Esophagus (tissue), 2 donors: ENCODE data around the gene ALG12. TPM values are rescaled to one million over a fixed set of nuclear protein-coding genes. Genes with fewer than 3 reads are reported as not detected.

Experiments used
- H3K27ac ChIP-seq, 2 donors: one replicate each; pipeline ENCODE4 v1.5.1; 2013; ENCODE audit warnings: low read depth in 2 of 2, mild to moderate bottlenecking in 2 of 2, inconsistent platforms in 1 of 2, low read length in 1 of 2, moderate library complexity in 1 of 2
- H3K27me3 ChIP-seq, 2 donors: one replicate each; pipeline ENCODE4 v1.6.1; 2013; ENCODE audit warnings: low read length in 2 of 2, control low read depth in 1 of 2, mild to moderate bottlenecking in 1 of 2; ENCODE audit not compliant: insufficient read depth in 2 of 2, control insufficient read depth in 1 of 2
- H3K36me3 ChIP-seq, 2 donors: one replicate each; pipeline ENCODE4 v1.6.1; 2013; ENCODE audit warnings: low read length in 1 of 2; ENCODE audit not compliant: control insufficient read depth in 2 of 2, insufficient read depth in 2 of 2
- H3K4me1 ChIP-seq, 2 donors: one replicate each; pipeline ENCODE4 v1.6.1; 2013; ENCODE audit warnings: low read length in 1 of 2; ENCODE audit not compliant: control insufficient read depth in 2 of 2, insufficient read depth in 2 of 2
- H3K4me3 ChIP-seq, 2 donors: one replicate each; pipeline ENCODE4 v1.5.1; 2013; ENCODE audit warnings: low read length in 2 of 2, mild to moderate bottlenecking in 2 of 2, low read depth in 1 of 2, moderate library complexity in 1 of 2
- H3K9me3 ChIP-seq, 2 donors: one replicate each; pipeline ENCODE4 v1.6.1; 2013; ENCODE audit warnings: mild to moderate bottlenecking in 2 of 2, low read depth in 1 of 2, low read length in 1 of 2, moderate library complexity in 1 of 2; ENCODE audit not compliant: control insufficient read depth in 2 of 2, insufficient read depth in 1 of 2
- WGBS, 2 donors: extraction: QIAGEN DNeasy Blood & Tissue Kit; methylation state at CpG; one replicate each; pipeline ENCODE4 v1.1.7; 2013; 5-methylcytosine and 5-hydroxymethylcytosine counted together
- polyA plus RNA-seq, 2 donors: library from polyadenylated mRNA; stranded (reverse); fragments of 200-250 nt; gene quantifications; one replicate each; pipeline ENCODE4 v1.2.3, GENCODE V29; 2013
- donor health status: healthy with polysubstance abuse.
- donor health status: Bipolar disorder and iron deficiency.

Gene ALG12
- polyA plus RNA-seq, 2 donors: 8.6 TPM

DNA sequence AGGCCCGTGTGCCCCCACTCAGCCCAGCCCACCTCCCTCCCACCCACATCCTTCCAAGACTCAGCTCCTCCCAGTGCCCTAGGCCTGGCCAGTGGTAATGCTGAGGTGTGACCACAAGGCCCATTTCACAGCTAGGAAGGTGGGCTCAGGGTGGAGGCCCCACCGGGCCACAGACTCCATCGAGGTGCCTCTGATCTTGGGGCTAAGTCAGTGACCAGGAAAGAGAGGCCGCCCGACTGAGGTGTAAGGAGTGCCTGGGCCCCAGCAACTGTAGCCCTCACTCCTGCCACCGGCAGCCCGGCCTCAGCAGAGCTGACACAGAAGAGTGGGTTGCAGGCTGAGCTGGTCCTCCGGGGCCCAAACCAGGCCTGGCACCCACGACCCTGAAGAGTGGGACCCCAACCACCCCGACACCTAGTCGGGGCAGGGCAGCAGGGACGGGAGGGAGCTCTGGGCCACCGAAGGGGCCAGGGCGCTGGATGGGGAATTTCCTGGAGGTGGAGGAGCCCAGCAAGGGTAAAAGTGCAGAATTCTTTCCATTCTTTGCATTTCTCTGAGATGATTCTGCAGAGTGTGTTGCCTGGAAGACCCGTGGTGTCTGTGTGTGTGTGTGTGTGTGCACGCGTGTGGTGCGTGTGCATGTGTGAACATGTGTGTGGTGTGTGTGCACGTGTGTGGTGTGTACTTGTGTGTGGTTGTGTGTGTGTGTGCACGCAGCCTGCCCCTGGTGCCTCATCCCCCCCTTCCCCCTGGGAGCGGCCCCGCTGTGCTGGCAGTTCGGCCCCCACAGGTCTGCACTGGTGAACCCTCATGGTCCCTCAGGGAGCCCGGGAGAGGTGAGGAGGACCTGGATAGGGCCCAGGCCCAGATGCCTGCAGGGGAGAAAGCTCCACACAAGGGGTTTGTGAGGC lies 34.0 kb upstream of the ALG12 start:
- H3K27ac ChIP-seq: peak overlapping the region; percentile 83 to 89
- WGBS, 2 donors: 45 to 54% methylated on average over 24 of the region's 24 CpGs
- H3K27me3 ChIP-seq: no peaks in the 10 kb centered on the region
- H3K4me1 ChIP-seq: peaks cover 0 to 57% of the 10 kb centered on the region in 2 donors
- no peak overlapping the region for H3K4me3 ChIP-seq
- no peaks in the 10 kb centered on the region for H3K36me3 ChIP-seq
- H3K9me3 ChIP-seq: no peaks in the 10 kb centered on the region

DNA sequence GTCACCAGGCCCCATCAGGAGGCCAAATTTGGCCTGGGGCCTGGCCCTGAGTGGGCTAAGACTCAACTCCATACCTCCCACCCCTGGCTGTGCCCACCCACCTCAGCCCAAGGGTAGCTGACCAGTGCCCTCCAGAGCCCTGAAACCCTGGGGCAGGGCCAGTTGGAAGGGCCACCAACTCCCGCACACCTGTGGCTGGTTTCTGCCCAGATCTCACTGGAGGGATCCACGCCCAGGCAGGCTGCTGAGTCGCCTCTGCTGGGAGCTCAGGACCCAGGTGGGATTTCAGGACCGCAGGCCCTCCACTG lies 33.4 kb upstream of the ALG12 start:
- H3K27ac ChIP-seq: peak overlapping the region; percentile 83 to 89
- no peak overlapping the region for H3K4me3 ChIP-seq

DNA sequence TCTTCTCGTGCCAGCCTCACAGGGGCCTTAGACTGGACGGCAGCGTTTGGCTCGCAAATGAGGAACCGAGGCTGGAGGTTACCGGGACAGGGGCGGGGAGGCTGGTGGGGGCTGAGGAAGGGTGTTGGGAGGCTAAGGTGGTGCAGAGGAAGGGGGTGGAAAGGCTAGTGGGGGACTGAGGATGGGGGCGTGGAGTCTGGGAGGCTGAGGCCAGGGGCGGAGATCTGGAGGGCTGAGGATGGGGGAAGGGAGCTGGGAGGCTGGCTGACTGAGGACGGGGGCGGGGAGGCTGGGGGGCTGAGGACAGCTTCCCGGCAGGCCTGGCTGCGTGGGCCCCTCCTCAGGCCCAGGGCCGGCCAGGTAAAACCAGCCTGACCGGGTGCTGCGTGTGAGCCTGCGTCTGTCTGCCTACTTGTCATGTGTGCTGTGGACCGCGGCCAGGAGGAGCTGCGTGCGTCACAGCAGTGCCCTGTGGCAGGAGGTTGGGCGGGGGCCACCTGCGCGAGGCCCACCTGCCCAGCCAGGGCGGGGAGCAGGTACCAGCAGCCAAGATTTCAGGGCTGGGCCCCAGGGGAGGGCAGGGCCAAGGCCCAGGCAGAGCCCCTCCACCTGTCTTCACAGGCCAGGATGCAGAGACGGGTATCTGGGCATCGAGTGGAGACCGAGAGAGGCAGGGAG lies 32.9 kb upstream of the ALG12 start:
- Histone ChIP-seq H3K27ac (peak overlapping the region; percentile 83 to 89), H3K4me1 (peaks cover 4 to 60% of the 10 kb centered on the region in 2 donors), H3K9me3 (no peaks in the 10 kb centered on the region), H3K27me3 (no peaks in the 10 kb centered on the region), H3K36me3 (no peaks in the 10 kb centered on the region), H3K4me3 (no peak overlapping the region)
- WGBS, 2 donors: 50 to 53% methylated on average over 28 of the region's 28 CpGs

More for the DNA sequence above, 33.4 kb upstream of the ALG12 start:
- WGBS, 2 donors: 53 to 64% methylated on average over 4 of the region's 4 CpGs
- no peaks in the 10 kb centered on the region for H3K9me3 ChIP-seq
- H3K4me1 ChIP-seq: peaks cover 3 to 60% of the 10 kb centered on the region in 2 donors
- no peaks in the 10 kb centered on the region for H3K36me3 ChIP-seq
- H3K27me3 ChIP-seq: no peaks in the 10 kb centered on the region

DNA sequence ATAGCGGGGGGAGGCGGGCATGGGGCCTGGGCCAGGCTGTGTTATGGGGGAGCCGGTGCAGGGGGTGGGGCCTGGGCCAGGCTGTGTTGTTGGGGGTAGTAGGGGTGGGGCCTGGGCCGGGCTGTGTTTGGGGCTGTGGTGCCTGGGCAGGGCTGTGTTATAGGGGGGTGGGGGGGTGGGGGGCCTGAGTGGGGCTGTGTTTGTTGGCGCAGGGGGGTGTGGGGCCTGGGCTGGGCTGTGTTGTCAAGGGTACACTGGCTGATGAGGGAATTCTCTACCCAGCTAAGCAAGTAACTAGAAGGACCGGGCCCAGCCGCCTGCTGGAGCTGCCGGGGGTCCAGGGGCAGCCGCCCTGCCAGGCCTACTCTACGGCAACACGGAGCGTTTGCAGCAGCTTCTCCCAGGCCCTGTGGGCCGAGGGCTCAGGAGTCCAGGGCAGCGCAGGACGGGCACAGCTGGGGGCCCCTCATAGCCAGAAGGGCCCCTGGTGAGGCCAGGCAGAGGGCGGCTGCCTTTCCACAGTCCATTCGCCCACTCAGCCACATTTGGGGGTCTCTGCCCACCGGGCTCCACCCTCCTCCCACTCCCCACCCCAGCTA lies 32.3 kb upstream of the ALG12 start:
- Histone ChIP-seq H3K4me1 (peaks cover 4 to 62% of the 10 kb centered on the region in 2 donors), H3K36me3 (no peaks in the 10 kb centered on the region), H3K27me3 (no peaks in the 10 kb centered on the region), H3K4me3 (no peak overlapping the region), H3K9me3 (no peaks in the 10 kb centered on the region), H3K27ac (peak overlapping the region; percentile 80 to 89)
- WGBS, 2 donors: 55 to 70% methylated on average over 16 to 18 of the region's 18 CpGs

DNA sequence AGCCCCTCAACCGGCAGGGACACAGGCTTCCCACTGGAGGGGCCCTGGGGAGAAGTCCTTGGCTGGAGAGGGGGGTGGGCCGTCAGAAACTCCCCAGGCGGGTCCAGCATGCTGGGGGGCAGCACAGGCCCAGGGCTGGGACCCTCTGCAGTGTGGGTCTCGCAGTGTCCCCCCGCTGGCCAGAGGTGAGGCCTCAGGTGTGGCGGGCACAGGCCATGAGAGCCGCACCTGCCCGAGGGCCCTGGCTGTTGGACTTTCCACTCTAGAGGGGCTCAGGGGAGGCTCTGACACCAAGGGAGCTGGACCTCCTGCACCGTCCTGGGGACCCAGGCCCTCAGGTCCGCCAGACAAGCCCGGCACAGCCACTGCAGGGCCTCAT lies 31.7 kb upstream of the ALG12 start:
- H3K4me3 ChIP-seq: no peak overlapping the region
- peaks cover 4 to 59% of the 10 kb centered on the region in 2 donors for H3K4me1 ChIP-seq

DNA sequence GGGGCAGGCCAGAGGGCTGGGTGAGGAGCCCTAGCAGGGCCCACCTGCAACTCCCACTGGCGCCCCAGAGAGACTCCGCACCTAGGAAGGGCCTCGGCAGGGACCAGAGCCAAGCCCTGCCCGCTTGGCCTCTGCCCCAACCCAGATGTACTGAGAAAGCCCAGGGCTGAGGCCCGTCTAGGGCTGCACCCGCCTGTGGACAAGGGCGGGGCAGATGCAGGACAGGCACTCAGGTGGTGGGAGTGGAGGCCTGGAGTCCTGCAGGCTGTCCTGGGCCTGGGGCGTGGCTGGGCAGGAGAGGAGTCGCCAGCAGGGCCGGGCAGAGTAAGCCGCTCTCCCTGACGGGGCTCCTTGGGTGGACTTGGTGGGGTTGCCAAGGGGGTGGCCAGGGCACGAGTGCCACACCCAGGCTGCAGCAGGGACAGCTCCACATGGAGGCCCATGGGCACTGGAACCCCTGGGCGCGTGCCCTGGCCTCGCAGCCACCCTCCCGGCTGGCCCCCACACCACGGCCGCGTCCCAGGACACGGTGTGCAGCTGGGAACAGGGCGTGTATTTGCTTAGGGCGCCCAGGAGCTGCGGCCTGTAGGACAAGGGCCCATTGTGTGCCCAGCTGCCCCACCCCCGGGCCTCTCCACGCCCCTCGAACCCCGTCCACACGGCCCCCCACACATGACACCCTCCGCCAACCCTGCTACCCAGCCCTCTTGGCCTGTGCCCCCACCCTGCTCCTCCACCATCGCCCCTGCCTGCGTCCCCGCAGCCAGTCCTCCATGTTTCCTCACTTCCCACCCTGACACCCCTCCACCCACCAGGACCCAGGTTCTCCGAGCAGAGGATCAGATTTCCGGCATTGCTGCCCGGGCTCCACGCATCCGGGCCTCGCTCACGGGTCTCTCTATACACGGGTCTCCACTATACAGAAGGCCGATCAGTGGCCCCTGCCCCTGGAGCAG lies 31.0 kb upstream of the ALG12 start:
- H3K9me3 ChIP-seq: no peaks in the 10 kb centered on the region
- peak overlapping the region; percentile 89 to 92 for H3K27ac ChIP-seq
- H3K36me3 ChIP-seq: no peaks in the 10 kb centered on the region
- H3K4me1 ChIP-seq: peaks cover 4 to 55% of the 10 kb centered on the region in 2 donors
- no peaks in the 10 kb centered on the region for H3K27me3 ChIP-seq
- WGBS, 2 donors: 57 to 61% methylated on average over 40 to 42 of the region's 42 CpGs
- H3K4me3 ChIP-seq: peak overlapping the region; percentile 16 to 25

More for the DNA sequence above, 31.7 kb upstream of the ALG12 start:
- no peaks in the 10 kb centered on the region for H3K9me3 ChIP-seq
- WGBS, 2 donors: 80 to 86% methylated on average over 7 to 11 of the region's 11 CpGs
- peak overlapping the region; percentile 89 to 92 for H3K27ac ChIP-seq
- no peaks in the 10 kb centered on the region for H3K36me3 ChIP-seq
- no peaks in the 10 kb centered on the region for H3K27me3 ChIP-seq

DNA sequence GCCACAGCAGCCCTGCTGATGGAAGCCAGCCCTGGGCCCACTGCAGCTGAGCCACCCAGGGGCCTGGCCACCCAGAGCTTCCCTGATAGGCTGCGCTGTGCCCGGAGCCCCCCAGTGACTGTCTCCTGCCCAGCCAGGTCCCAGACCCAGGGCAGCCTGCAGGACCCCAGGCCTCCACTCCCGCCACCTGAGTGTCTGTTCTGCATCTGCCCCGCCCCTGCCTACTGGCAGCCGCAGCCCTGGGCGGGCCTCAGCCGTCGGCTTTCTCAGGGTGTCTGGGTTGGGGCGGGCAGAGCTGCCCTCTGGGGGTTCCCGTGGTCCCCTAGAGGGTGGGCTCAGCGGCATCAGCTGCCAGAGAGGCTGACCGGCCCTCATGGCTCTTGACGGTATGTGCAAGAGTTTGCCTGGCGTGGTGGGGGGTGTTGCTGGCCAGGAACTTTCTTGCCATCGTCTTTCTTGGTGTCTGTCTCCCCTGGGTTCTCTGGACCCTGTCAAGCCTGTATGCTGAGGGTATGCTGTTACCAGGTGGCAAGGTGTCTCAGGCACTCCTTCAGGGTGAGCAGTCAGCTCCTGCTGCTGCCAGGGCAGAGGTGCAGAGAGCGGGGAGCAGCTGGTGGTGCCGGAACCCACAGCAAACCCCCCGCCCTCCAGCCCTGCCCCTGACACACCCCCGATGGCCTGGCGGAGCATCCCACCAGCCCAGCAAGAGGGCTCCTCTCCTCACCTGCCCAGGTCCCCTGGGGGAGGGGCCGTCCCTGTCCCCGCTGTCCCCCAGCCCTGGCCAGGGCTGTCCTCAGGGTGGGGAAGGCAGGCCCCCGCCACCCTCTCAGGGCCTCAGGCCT lies 30.1 kb upstream of the ALG12 start:
- Histone ChIP-seq H3K36me3 (no peaks in the 10 kb centered on the region), H3K27ac (peak overlapping the region; percentile 89 to 92), H3K4me1 (peaks cover 4 to 48% of the 10 kb centered on the region in 2 donors), H3K4me3 (peak overlapping the region; percentile 16 to 25), H3K27me3 (no peaks in the 10 kb centered on the region), H3K9me3 (no peaks in the 10 kb centered on the region)
- WGBS, 2 donors: 50 to 58% methylated on average over 21 to 23 of the region's 23 CpGs

DNA sequence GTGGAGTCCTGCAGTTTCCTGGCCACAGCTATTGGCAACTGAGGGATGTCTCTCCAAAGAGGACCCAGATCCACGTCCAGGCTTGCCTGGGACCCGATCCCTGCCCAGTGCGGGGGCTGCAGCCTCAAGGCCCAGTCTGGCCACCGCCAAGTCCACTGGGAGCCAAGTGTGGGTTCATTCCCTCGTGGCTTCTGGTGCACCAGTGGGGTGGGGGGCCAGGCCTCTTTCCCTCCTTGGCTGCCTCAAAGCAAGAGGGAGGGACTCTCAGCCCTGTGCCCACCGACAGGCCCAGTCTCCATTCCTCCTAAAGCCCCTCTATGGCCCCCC lies 29.0 kb upstream of the ALG12 start:
- Histone ChIP-seq H3K4me1 (peaks cover 4 to 39% of the 10 kb centered on the region in 2 donors), H3K27ac (peak overlapping the region in 1 of 2 donors; percentile 7), H3K27me3 (no peaks in the 10 kb centered on the region), H3K4me3 (no peak overlapping the region), H3K36me3 (no peaks in the 10 kb centered on the region), H3K9me3 (no peaks in the 10 kb centered on the region)
- WGBS, 2 donors: 67 to 68% methylated on average over 6 of the region's 6 CpGs
